NT2/D1 (cell line): ENCODE data around the gene TCEAL2.
"Not testable (repeated sequence)": the region's sequence is repeated elsewhere in the genome, so short reads cannot be mapped to it uniquely, and the experiment has no call there.

ENCODE experiments used
- DNase-seq: peaks from one replicate; pipeline ENCODE4 v3.0.0-alpha.2; 2011; ENCODE audit warnings: low read depth, low spot score
- H3K27me3 ChIP-seq: 2 replicates; pipeline ENCODE4 v1.6.0; 2011; ENCODE audit warnings: mild to moderate bottlenecking; ENCODE audit not compliant: insufficient read length, insufficient read depth
- H3K36me3 ChIP-seq: 2 replicates; pipeline ENCODE4 v1.6.1; 2011; ENCODE audit warnings: mild to moderate bottlenecking, low read length, mixed read lengths; ENCODE audit not compliant: insufficient read depth, insufficient read length
- H3K4me1 ChIP-seq: 2 replicates; pipeline ENCODE4 v1.5.1; 2011; ENCODE audit not compliant: insufficient read depth, insufficient read length
- H3K4me3 ChIP-seq: 2 replicates; pipeline ENCODE4 v1.5.1; 2011; ENCODE audit warnings: low read depth; ENCODE audit not compliant: insufficient read length
- H3K9ac ChIP-seq: 2 replicates; pipeline ENCODE4 v1.6.0; 2011; ENCODE audit warnings: low read depth; ENCODE audit not compliant: insufficient read length
- H3K9me3 ChIP-seq: 2 replicates; pipeline ENCODE4 v1.5.1; 2011; ENCODE audit warnings: mild to moderate bottlenecking, low read length; ENCODE audit not compliant: insufficient read depth
- SUZ12 ChIP-seq: IDR thresholded peaks from 2 replicates; pipeline ENCODE4 v1.6.1; 2011; ENCODE audit not compliant: insufficient read length, insufficient read depth; ENCODE audit errors: extremely low read depth
- YY1 ChIP-seq: IDR thresholded peaks from 2 replicates; pipeline ENCODE4 v1.6.1; 2011; ENCODE audit not compliant: insufficient read length, insufficient read depth
- ZNF274 ChIP-seq: IDR thresholded peaks from 2 replicates; pipeline ENCODE4 v1.6.1; 2011; ENCODE audit warnings: mild to moderate bottlenecking, low read depth, low read length

TCEAL2 gene

DNA sequence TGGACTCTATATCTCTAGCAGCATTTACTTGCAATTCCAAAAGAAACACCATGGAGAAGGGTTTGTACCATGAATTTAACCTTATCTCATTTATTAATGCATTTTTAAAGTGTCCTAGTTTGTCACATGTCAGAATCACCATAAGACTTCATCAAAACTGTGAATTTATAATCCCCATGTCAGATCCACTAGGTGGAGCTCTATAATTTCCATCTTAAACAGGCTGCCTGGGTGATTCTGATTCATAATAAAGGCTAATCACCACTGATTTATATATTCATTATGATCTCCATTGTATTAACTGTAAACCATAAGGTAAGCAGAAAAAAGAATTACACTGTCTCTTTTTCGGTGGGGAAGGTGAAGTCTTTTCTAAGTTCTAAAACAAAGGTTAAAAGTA lies 4.0 kb downstream of the TCEAL2 start:
- Histone ChIP-seq H3K9ac (no peak overlapping the region), H3K4me3 (no peak overlapping the region), H3K36me3 (no peaks in the 10 kb centered on the region), H3K9me3 (no peaks in the 10 kb centered on the region), H3K27me3 (peaks cover 5% of the 10 kb centered on the region), H3K4me1 (no peaks in the 10 kb centered on the region)
- DNase-seq = no peak
- TF ChIP-seq ZNF274 (no peak), YY1 (no peak), SUZ12 (no peak)

DNA sequence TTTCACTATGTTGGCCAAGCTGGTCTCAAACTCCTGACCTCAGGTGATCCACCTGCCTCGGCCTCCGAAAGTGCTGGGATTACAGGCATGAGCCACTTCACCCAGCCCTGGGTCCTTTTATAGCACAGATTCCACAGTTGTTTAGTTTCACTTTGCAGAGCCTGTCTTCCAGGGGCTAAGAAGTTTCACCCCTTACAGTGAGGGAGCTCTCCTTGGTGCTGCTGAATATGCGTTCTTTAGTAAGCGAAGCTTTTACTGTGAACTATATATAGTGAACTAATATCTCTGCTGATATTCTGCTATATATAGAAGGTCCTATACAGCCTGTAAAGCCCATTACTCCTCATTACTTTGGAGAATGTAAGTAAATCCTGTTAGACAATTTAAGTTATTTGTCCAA lies 12.6 kb downstream of the TCEAL2 start:
- TF ChIP-seq YY1 (no peak), SUZ12 (no peak), ZNF274 (no peak)
- Histone ChIP-seq H3K9ac (no peak overlapping the region), H3K4me3 (no peak overlapping the region), H3K27me3 (no peaks in the 10 kb centered on the region), H3K36me3 (no peaks in the 10 kb centered on the region), H3K4me1 (no peaks in the 10 kb centered on the region), H3K9me3 (no peaks in the 10 kb centered on the region)
- no peak for DNase-seq

- H3K9ac ChIP-seq, DNase-seq, H3K36me3 ChIP-seq, H3K4me1 ChIP-seq, H3K27me3 ChIP-seq, H3K9me3 ChIP-seq, H3K4me3 ChIP-seq: not testable (repeated sequence)
Measured at GRCh38 chrX:102140876-102141275, 15.4 kb downstream of the TCEAL2 start.

DNA sequence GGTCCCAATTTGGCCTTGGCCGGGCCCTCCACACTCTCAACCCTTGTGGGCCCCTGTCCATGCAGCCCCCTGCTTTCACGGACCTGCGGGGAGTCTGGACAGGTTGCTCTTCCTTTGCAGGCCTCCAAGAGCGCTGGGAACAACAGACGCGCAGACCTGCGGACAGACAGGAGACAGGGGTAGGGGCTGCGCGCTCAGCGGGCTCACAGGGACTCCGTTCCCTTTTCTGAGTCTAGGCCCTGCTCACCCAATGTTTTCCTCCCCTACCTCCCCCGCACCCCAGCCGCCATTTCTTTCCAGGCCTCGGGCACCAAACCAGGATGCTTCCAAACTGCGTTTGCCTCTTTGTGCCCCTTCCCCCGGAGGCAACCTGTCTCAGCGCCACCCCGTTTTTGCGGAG lies 16.2 kb downstream of the TCEAL2 start:
- not testable (repeated sequence) for H3K4me1 ChIP-seq, H3K9me3 ChIP-seq, DNase-seq, H3K27me3 ChIP-seq, H3K9ac ChIP-seq, H3K4me3 ChIP-seq, H3K36me3 ChIP-seq

- DNase-seq, H3K36me3 ChIP-seq, H3K9ac ChIP-seq, H3K4me1 ChIP-seq, H3K27me3 ChIP-seq, H3K4me3 ChIP-seq, H3K9me3 ChIP-seq: not testable (repeated sequence)
Measured at GRCh38 chrX:102142274-102142673, 16.8 kb downstream of the TCEAL2 start, which contains the start of gene TCEAL6. TCEAL6 (minus strand) TSS chrX:102142481.

- Histone ChIP-seq H3K9me3 (no peaks in the 10 kb centered on the region), H3K4me1 (no peaks in the 10 kb centered on the region), H3K9ac (peak overlapping the region; percentile 42), H3K36me3 (no peaks in the 10 kb centered on the region), H3K27me3 (peaks cover 8% of the 10 kb centered on the region), H3K4me3 (peak overlapping the region; percentile 65)
- DNase-seq = no peak
- TF ChIP-seq YY1 = no peak
- TF ChIP-seq ZNF274 = no peak
- TF ChIP-seq SUZ12 = no peak
Measured at GRCh38 chrX:102154218-102154860, 28.9 kb downstream of the TCEAL2 start.

- Histone ChIP-seq H3K36me3 (no peaks in the 10 kb centered on the region), H3K9ac (peak overlapping the region; percentile 67), H3K4me1 (no peaks in the 10 kb centered on the region), H3K4me3 (peak overlapping the region; percentile 65), H3K9me3 (no peaks in the 10 kb centered on the region), H3K27me3 (peaks cover 8% of the 10 kb centered on the region)
- TF ChIP-seq SUZ12 (no peak), YY1 (no peak), ZNF274 (no peak)
- DNase-seq = no peak
Measured at GRCh38 chrX:102154900-102155805, 29.7 kb downstream of the TCEAL2 start.
